Lung (tissue), 12 donors: ENCODE results near the gene CTPS2. TPM values are rescaled to one million over a fixed set of nuclear protein-coding genes. Genes with fewer than 3 reads are reported as not detected.
"Not testable (repeated sequence)": the region's sequence is repeated elsewhere in the genome, so short reads cannot be mapped to it uniquely, and the experiment has no call there.

Experiments
- ATAC-seq: fragments of 200-7000 bp; cut with Tn5 transposase; one replicate; pipeline ENCODE4 v1.9.1; 2020; ENCODE audit warnings: moderate number of reproducible peaks; ENCODE audit not compliant: insufficient read depth, low FRiP score
- DNase-seq, 3 donors: peaks; one replicate each; pipeline ENCODE4 v3.0.0-alpha.2; 2013 to 2017
- H3K27ac ChIP-seq, 2 donors: one replicate each; pipeline ENCODE4 v1.5.1; 2013; ENCODE audit warnings: mild to moderate bottlenecking in 2 of 2, moderate library complexity in 2 of 2, control low read depth in 1 of 2, inconsistent platforms in 1 of 2, low read depth in 1 of 2, low read length in 1 of 2
- H3K27me3 ChIP-seq, 3 donors: one replicate each; pipeline ENCODE4 v1.5.1; 2013; ENCODE audit warnings: low read length in 2 of 3; ENCODE audit not compliant: control insufficient read depth in 3 of 3, insufficient read depth in 3 of 3
- H3K36me3 ChIP-seq, 4 donors: one replicate each; pipeline ENCODE4 v1.5.1; 2013; ENCODE audit warnings: low read length in 4 of 4, mild to moderate bottlenecking in 1 of 4, moderate library complexity in 1 of 4; ENCODE audit not compliant: control insufficient read depth in 4 of 4, insufficient read depth in 4 of 4
- H3K4me1 ChIP-seq, 5 donors: one replicate each; pipeline ENCODE4 v1.5.1; 2013; ENCODE audit warnings: low read length in 5 of 5, mild to moderate bottlenecking in 2 of 5, moderate library complexity in 1 of 5; ENCODE audit not compliant: control insufficient read depth in 5 of 5, insufficient read depth in 5 of 5
- H3K4me3 ChIP-seq: one replicate; pipeline ENCODE4 v1.5.1; 2013; ENCODE audit warnings: mild to moderate bottlenecking, control low read depth, moderate library complexity
- H3K9ac ChIP-seq, 2 donors: one replicate each; pipeline ENCODE4 v1.5.1; 2013; ENCODE audit warnings: low read length in 2 of 2, control low read depth in 1 of 2; ENCODE audit not compliant: insufficient read depth in 1 of 2
- H3K9me3 ChIP-seq, 4 donors: one replicate each; pipeline ENCODE4 v1.5.1; 2013; ENCODE audit warnings: low read length in 3 of 4, mild to moderate bottlenecking in 1 of 4, moderate library complexity in 1 of 4; ENCODE audit not compliant: control insufficient read depth in 4 of 4, insufficient read depth in 3 of 4
- CTCF ChIP-seq: IDR thresholded peaks from 2 replicates; pipeline ENCODE4 v1.5.1; 2012; ENCODE audit warnings: mild to moderate bottlenecking; ENCODE audit errors: control extremely low read depth, extremely low read depth
- whole genome bisulfite sequencing, 2 donors: extraction: QIAGEN DNeasy Blood & Tissue Kit; methylation state at CpG; one replicate each; pipeline ENCODE4 v1.1.7; 2013; 5-methylcytosine and 5-hydroxymethylcytosine counted together
- polyA plus RNA-seq, 2 donors: library from polyadenylated mRNA; stranded (reverse); fragments of 200-250 nt; gene quantifications; one replicate each; pipeline ENCODE4 v1.2.1, GENCODE V29; 2013
- total RNA-seq, 2 donors: library from RNA; depleted of rRNA in 1 of 2; stranded (reverse); fragments of >200 nt in 1 of 2; gene quantifications; one replicate each; pipeline ENCODE4 v1.2.1, GENCODE V29; 2014 to 2021
- donor health status: control.
- donor health status: control.
- donor health status: Bipolar disorder and iron deficiency.
- donor health status: healthy.
- donor health status: DM: yes; HTN: yes; CAD: no.

The CTPS2 gene
- total and polyA plus RNA-seq, 4 donors = 4.2 to 36.8 (median 9.9) TPM

GRCh38 chrX:16579517-16579916 lies 133.0 kb downstream of the CTPS2 start:
- DNase-seq = no peak
- Histone ChIP-seq H3K9me3 (no peaks in the 10 kb centered on the region), H3K27ac (no peak overlapping the region), H3K4me3 (no peak overlapping the region), H3K4me1 (no peaks in the 10 kb centered on the region), H3K9ac (no peak overlapping the region), H3K27me3 (peaks cover 0 to 17% (median 10%) of the 10 kb centered on the region in 3 donors), H3K36me3 (no peaks in the 10 kb centered on the region)
- ATAC-seq = no peak
- TF ChIP-seq CTCF = no peak
- 51 to 68% methylated on average over 3 of the region's 3 CpGs for WGBS, 2 donors

DNA sequence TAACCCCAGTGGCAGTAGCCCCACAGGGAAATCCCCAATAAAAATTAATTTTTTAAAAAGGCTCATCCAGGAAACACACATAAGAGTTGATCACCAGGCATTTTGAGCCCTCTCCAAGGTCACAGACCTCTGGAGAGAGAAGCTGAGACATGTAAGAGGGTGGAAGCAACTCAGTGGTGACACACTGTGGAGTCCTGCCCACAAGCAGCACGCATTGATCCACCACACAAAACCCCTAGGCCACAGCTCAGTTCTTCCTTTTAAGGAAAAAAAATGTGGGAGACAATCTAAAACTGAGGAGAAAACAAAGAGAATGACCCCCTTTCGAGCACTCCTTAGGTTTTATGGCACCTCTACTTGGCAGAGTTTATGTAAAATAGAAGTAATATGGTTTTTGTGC lies 134.3 kb downstream of the CTPS2 start:
- Histone ChIP-seq H3K27ac (no peak overlapping the region), H3K36me3 (no peaks in the 10 kb centered on the region), H3K27me3 (peaks cover 0 to 17% (median 13%) of the 10 kb centered on the region in 3 donors), H3K4me3 (no peak overlapping the region), H3K9ac (no peak overlapping the region), H3K4me1 (no peaks in the 10 kb centered on the region), H3K9me3 (no peaks in the 10 kb centered on the region)
- 61 to 80% methylated on average over 2 of the region's 2 CpGs for WGBS, 2 donors
- TF ChIP-seq CTCF = no peak
- DNase-seq = no peak
- ATAC-seq = no peak

DNA sequence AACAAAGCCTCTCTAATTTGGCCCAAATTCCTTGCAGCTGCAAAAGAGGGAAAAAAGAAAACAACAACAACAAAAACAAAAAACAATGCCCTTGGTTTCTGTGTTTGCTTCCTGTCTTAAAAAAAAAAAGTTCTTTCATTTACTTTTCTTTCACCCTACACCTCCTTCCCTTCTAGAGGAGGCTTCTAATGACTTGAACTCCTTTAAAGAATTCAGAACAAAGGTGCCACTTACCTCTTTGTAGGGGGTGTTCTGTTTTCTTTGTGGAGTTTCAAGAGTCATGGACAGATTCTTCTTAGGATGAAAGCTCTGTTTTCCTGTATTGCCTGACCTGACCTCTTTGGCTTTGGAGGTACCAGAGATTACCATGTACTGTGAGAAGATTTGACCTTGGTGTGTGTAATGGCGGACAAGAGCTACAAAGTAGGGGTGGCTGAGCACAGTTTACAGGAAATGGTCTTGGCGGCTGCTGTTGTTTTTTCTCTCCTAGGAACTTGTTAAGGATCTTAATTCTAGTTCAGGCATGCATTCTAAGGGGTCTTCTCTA lies 134.9 kb downstream of the CTPS2 start:
- DNase-seq = no peak
- no peaks in the 10 kb centered on the region for H3K4me1 ChIP-seq
- H3K9ac ChIP-seq = no peak overlapping the region
- H3K4me3 ChIP-seq = no peak overlapping the region
- 60 to 83% methylated on average over 2 of the region's 2 CpGs for WGBS, 2 donors
- H3K9me3 ChIP-seq = no peaks in the 10 kb centered on the region
- no peak for ATAC-seq
- no peak for TF ChIP-seq CTCF
- peaks cover 0 to 17% (median 14%) of the 10 kb centered on the region in 3 donors for H3K27me3 ChIP-seq
- H3K36me3 ChIP-seq = no peaks in the 10 kb centered on the region
- no peak overlapping the region for H3K27ac ChIP-seq

DNA sequence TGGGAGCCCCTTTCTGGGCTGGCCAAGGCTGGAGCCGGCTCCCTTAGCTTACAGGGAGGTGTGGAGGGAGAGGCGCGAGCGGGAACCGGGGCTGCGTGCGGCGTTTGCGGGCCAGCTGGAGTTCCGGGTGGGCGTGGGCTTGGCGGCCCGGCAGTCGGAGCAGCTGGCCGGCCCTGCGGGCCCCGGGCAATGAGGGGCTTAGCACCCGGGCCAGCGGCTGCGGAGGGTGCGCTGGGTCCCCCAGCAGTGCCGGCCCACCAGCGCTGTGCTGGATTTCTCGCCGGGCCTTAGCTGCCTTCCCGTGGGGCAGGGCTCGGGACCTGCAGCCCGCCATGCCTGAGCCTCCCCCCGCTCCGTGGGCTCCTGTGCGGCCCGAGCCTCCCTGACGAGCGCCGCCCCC lies 137.1 kb downstream of the CTPS2 start:
- H3K27me3 ChIP-seq = peaks cover 0 to 21% (median 17%) of the 10 kb centered on the region in 3 donors
- 94 to 97% methylated on average over 7 to 35 of the region's 35 CpGs for WGBS, 2 donors
- not testable (repeated sequence) for ATAC-seq, H3K9ac ChIP-seq, H3K4me1 ChIP-seq, H3K4me3 ChIP-seq, H3K27ac ChIP-seq, H3K36me3 ChIP-seq, DNase-seq, H3K9me3 ChIP-seq
